SIG-M5 treated with dmso at 0.1 percent for 504 hours (cell line): ENCODE data around the gene TRPM4.
"Not testable (repeated sequence)": the region's sequence is repeated elsewhere in the genome, so short reads cannot be mapped to it uniquely, and the experiment has no call there.

Source experiments
- DNase-seq: peaks from one replicate; lab custom pipeline; 2025; ENCODE audit not compliant: unreplicated experiment; lab: John Stamatoyannopoulos, UW

TRPM4 gene

DNA sequence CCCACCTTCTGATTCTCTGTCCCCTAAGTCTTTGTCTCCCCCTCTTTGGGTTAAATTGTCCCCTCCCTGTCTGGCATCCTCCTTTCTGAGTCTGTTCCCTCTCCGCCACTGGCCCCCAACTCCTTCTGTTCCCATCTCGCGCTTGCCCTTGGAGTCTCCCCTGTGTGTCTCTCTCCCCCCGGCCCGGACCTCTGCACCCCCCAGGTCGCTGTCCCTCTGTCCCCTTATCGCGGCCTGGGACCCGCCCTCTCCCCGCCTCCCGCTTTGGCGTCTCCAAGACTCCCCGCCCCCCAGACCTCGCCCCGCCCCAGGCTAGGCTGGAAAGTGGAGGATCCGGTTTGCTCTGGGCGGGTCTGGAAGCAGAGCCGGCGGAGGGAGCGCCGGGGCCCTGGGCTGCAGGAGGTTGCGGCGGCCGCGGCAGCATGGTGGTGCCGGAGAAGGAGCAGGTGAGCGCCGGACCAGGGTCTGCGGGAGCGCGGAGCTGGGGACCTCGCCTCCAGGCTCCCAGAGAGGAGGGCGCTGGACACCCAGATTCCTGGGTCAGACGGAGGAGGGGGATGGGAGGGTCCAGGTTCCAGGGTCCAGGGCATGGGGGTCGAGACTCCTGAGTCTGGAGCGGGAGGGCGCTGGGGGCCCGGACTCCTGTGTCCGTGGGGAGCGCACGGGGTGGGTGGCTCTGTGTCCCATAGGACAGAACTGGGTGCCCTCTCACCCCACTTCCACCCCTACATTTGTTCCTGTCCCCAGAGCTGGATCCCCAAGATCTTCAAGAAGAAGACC is at the start of gene TRPM4:
Gene TRPM4 (plus strand): TSS at position 348 of the 780 bp plus-strand sequence. CDS start 75 bp downstream, at position 423.
- peak; percentile 68 for DNase-seq

GRCh38 chr19:49109051-49109450 is 48.5 kb upstream of the TRPM4 start:
- no peak for DNase-seq

DNA sequence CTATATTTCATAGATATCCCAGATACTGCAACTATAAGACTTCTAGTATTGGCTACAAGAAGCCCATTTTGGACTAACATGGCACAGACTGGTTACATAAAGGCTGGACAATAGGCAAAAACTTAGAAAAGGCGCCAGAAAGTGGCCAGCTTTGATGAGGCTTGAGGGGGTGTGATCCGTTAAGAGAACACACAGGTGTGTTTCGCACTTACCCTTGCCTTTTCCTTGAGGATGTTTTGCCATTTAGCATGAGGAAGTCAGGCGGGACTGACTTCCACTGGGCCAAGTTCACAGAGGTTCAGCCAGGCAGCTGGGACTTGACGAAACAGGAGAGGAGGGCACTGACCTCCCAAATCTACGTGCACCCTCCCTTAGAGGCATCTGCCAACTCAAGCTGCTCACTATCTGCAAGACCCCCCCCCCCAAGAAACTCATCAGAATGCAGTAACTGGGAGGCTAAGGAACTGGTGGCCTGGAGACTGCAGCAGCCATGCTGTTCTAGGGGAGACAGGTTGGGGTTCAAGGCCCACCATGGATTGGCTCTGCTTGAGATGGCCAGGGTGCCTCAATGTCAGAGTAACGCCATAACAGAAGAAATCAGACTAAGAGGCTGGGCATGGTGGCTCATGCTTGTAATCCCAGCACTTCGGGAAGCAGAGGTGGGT is 47.9 kb upstream of the TRPM4 start:
- DNase-seq, result no peak

DNA sequence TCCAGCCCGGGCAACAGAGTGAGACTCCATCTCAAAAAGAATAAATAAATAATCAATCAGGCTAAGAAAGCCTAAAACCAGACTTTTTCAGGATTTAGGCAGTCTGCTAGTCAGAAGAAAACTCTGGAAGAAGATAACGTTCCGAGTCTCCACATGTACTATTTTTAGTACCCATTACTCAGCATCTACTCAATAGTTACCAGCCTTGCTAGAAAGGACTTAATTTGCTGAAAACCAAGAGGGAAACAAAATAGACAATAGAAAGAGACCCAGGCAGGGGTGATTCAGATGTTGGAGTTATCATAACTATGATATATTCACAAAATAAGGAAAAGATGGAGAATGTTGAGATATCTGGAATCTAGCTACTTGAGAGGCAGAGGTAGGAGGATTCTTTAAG is 47.0 kb upstream of the TRPM4 start:
- no peak for DNase-seq

DNA sequence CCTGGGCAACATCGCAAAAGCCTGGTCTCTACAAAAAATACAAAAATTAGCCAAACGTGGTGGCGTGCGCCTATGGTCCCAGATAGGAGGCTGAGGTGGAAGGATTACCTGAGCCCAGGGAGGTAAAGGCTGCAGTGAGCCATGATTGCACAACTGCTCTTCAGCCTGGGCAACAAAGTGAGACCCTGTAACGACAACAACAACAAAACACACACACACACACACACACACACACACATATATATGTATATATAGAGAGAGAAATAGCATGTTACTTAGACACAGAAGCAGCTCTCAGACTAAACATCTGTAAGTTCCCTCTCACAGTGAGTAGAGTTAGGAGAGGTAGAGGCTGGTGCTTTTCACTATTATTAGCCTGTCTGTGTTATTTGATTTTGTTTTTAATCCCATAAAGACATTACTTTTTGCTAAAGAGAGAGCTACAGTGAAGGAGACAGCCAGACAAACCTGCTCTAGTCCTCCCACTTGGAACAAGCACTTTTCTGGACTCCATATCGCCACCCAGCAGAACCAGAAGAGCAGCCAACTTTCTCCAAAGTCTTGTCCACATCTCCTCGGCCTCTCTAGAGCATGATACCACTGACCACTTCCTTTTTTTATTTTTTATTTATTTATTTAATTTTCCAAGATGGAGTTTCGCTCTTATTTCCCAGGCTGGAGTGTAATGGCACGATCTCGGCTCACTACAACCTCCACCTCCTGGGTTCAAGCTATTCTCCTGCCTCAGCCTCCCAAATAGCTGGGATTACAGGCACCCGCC is 46.2 kb upstream of the TRPM4 start:
- no peak for DNase-seq

- DNase-seq, result peak; percentile 64
Observed at GRCh38 chr19:49113762-49114629, 43.6 kb upstream of the TRPM4 start, which contains the start of gene LIN7B. Gene LIN7B (plus strand): TSS chr19:49114370. CDS start chr19:49114405, 35 bp downstream.

- no peak for DNase-seq
Observed at GRCh38 chr19:49114630-49115363, 42.8 kb upstream of the TRPM4 start.

DNA sequence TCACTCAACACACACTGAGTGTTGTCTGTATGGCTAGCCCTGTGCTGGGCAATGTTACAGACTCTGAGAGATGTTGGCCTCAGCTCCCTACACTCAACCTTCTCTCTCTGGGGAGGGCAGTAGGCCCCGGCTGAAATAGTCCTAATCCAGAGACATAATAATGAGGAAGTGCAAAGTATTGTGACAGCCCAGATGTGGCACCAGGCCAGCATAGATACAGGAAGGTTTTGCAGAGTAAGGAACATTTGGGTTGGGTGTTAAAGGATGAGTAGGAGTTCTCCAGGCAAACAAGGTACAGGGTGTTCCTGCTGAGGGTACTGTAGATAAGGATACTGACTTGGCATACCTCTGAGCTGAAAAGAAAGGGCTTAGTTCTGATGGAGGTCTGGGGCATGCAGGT is 41.0 kb upstream of the TRPM4 start:
- peak; percentile 70 for DNase-seq

DNA sequence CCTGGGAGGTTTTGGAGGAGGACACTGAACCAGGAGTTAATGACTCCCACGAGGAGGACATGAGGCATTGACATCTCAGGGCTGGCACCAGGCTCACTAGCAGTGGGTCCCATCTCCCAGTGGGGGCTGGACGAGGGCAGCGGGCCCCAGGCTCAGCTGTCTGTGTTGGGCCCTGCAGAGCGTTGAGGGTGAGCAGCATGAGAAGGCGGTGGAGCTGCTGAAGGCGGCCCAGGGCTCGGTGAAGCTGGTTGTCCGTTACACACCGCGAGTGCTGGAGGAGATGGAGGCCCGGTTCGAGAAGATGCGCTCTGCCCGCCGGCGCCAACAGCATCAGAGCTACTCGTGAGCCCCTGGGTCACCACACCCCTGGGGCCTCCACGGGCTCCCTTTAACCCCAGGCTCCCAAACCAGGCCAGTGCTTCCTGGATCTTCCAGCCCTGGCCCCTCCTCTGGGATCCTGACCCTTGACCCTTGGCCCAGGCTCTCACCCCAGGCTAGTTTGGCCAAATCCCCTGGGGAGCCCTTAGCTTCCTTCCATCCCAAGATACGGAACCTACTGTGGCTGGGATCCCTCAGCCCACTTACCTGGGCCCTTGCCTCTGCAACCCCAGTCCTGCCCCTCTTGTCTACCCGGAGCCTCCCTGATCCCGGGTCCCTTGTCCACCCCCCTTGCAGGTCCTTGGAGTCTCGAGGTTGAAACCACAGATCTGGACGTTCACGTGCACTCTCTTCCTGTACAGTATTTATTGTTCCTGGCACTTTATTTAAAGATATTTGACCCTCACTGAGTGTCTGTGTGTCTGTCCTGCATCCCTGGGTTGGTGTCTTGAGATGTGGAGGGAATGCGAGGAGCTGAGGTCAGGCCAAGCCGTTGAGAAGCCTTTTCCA is 39.7 kb upstream of the TRPM4 start:
- DNase-seq, result no peak

DNA sequence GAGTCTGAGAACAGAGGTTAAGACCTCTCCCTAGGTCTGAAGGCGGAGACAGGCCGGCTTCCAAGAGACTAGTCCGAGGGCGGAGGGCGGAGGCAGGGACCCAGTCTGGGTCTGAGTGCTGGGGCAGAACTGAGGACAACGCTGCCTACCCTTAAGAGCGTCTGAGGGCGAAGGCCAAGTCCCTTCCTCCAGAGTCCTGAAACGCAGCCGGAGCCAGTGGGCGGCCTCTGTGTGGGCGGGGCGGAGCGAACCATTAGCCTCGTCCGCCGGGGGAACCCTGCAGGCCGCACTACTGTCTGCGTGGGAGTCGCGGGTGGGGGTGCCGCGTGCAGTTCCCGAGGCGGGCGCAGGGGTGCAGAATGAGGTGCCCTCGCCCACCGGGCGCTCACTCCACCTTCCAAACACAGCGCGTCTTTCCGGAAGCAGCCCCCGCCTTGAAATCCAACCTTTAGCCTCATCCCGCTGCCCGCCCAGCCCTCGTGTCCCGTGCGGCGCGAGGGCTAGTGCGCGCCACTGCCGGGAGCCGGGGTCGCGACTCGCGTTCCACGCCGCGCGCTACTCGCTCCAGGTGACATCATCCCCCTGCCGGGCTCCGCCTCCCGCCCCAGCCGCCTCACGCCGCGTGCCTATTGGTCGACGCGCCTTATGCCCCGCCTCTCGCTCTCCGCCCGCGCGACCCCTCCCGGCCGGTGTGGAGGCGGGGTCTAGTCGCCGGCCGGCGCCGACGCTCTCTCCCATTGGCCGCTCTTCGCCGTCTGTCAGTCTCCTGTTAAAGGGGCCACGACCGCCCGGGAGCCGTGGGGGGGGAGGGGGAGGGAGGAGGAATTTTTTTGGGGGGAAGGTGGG is 38.8 kb upstream of the TRPM4 start, which contains the start of gene C19orf73:
Gene C19orf73 (minus strand): TSS at position 579 of the 846 bp plus-strand sequence. CDS start 121 bp downstream, at position 458.
- peak; percentile 92 for DNase-seq

DNA sequence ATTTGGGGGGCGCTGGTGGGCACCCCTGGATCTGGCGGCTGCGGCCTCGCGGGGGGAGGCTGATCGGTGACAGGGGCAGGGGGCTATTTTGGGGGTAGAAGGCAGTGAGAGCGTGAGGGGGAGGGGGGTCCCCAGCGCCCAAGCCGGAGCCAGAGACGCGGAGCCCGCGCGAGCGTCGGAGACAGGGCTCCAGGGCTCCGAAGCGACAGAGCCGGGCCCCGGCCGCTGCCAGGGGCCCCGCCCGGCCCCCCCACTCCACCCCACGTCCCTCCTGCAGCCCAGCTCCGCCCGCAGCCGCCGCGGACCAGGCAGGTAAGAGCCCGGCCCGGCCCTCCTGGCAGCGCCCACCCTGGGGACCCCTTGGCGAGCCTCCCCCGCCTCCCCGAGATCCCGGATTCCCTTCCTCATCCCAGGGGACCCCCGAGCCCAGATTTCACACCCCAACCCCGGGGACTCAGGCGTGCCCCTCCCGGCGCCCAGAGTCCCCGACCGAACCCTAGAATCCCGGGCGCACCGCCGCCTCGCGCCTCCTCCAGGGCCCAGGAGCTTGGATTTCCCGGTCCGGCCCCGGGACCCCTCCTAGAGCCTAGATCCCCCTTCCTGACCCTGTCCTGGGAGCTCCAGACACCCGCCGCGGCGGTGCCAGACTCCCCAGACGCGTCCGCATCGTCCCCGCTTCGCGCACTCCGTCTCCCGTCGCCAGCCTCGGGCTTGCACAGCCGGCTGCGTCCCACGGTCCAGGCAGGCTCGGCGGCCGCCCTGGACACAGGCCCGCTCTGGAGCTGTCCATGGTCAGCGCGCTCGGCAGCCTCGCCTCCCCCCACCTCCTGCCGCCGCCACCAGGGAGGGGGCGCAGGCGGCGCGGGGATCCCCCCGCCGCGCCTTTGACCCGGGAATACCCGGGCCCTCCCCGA is 37.9 kb upstream of the TRPM4 start, which contains the start of gene PPFIA3:
Gene PPFIA3 (plus strand): TSS at position 134 of the 914 bp plus-strand sequence. CDS start 8,330 bp downstream, outside the sequence.
- no peak for DNase-seq

DNA sequence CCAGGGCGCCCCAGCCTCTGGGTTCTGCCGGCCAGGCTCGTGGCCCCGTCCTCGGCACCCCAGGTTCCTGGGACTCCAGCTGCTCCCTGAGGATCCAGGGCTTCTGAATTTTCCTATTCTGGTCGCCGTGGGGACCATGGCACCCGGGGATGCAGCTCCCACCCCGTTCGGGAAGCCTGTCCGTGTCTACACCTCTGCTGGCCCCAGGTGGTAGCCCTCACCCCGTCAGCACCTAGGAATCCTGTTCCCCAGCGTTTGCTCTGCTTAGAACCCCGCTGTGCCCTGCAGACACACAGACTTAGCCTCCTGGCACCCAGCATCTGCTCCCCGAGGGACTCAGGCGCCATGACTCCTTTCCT is 37.3 kb upstream of the TRPM4 start:
- no peak for DNase-seq

DNA sequence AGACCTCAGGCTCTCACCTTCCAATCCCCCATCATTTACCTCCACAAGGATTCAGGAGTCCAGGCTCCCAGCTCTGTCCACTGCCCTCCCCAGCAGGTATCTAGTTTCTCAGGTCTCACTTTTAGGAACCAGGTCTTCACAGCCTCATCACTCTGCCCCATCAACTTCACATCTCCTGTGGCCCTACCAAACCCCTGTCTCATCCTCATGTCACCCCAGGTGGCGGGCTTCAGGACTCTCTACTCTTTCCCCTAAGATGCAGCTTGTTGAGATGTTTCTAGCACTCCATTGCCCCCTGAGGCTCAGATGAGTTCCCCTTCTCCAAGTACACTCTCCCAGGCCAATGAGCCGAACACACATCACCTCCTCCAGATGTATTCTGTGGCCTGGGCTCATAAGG is 36.7 kb upstream of the TRPM4 start:
- DNase-seq, result no peak

GRCh38 chr19:49121841-49122240 is 35.8 kb upstream of the TRPM4 start:
- not testable (repeated sequence) for DNase-seq

GRCh38 chr19:49123285-49123684 is 34.3 kb upstream of the TRPM4 start:
- DNase-seq, result not testable (repeated sequence)

DNA sequence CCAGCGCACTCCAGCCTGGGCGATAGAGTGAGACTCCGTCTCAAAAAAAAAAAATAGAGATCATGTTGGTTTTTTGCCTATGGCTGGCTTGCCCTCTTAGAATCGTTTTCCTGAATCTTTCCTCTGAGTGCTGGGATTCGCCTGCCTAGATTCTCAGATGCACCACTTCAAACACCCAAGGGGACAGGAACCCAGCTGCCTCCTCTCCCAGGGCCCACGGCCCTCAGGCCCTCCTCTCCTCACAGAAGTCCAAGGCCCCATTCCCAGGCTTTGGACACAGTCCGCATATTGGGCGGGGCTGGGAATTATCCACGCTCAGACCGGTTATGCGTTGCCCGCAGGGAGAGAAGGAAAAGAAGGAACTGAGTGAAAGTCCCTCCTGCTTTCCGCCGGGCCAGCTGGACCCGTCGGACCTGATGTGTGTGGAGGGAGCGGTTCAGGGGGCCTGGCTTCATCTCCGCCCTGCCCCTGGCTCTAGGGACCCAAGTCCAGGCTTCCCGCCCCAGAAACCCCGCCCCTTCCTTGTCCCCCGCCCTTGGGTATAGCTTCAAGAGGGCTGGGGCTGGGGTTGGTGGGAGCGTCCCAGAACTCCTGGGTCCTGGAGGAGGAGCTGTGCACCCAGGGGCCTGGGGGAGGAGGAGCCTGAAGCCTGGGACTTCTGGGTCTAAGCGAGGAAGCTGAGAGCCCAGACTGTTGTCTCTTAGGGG is 32.4 kb upstream of the TRPM4 start:
- peak; percentile 52 for DNase-seq
